ENCODE measurements around the gene LRRC72.
"Not testable (repeated sequence)": the region's sequence is repeated elsewhere in the genome, so short reads cannot be mapped to it uniquely, and the experiment has no call there.

Gene LRRC72

DNA sequence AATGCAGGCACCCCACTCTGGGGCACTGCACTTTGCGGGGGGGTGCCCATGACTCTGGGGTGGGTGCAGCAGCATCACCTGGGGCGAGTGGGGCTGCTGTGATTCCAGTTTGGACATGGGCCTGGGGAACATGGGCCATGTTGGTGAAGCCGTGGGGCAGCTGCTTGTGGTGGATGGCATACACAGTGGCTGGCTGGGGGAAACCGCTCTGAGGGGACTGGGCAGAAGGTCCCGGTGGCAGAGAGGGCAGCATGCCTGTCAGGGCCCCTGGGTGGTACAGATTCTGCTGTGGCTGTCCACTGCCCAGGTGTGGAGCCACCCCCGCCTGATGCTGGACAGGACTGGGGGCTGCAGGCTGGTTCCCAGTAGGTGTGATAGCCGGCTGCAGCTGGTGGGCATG lies 57.2 kb downstream of the LRRC72 start:
- no peak for DNase-seq

DNA sequence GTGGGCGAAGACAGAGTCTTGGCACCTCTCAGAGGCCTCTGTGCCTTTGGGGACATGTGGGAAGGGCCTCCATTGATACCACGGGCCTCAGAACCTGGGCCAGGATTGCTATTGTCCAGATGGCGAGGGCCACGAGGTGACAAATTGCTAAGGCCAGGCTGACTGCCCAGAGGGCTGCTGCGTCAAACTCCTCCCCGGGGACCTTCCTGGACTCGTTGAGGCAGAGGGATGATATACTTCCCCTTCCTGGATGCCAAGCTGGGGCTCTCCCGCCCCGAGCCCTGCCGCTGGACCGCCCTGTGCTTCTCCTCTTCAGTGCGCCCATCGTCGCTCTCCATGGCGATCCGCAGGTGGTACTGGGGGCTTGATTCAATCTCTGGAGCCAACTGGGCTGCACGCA lies 58.9 kb downstream of the LRRC72 start:
- no peak for DNase-seq

- DNase-seq, result no peak
Observed at GRCh38 chr7:16586081-16586874, 59.7 kb downstream of the LRRC72 start.

DNA sequence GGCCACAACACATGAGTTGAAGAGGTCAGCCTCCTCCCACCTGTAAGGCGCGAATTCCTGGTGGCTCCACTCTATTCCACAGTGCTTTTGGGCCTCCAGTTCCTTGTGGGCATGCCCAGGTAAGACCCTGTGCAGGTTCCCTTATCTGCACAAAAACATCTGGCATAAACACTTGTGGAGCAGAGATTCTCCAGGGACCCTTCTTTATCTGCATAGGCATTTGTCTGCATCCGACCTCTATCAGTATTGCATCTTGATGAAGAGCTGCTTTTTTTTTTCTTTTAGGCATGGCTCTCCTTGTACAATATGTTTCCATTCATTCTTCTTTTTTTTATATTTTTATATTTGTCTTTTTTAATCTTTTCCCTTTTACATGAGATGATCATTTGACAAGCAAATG lies 60.5 kb downstream of the LRRC72 start:
- DNase-seq, result no peak

DNA sequence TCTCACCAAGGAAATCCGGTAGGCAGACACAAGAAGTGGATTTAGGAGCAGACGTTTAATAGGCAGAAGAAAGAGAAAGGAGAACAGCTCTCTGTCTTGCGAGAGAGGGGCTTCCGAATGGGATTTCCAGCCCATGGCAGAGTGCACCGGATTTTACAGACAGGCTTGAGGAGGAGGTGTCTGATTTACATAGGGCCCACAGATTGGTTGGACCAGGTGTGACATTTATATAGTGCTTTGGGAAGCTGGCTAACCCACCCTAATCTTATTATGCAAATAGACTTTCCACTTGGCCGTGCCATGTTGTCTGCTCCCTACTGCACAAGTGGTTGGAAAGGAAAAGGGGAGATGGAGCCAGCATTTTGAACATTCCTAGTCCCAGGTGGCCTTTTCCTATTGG lies 61.2 kb downstream of the LRRC72 start:
- no peak for DNase-seq

GRCh38 chr7:16589881-16590280 lies 63.3 kb downstream of the LRRC72 start:
- no peak for DNase-seq

DNA sequence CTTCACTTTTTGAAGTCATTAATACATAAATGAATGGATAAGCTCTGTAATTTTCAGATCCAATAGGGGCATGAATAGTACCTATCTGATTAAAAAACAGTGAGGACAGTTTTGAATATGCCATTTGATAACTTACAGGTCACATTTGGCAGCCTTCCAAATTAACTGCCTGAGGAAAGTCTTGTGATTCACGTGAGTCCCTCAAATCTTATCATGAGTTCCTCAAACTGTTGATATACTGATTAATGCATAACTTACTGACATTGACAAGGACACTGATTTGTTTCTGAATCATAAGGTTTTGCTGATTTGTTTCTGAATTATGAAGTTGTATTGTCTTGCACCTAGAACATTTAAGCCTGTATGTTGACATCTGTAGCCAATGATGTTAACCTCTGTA lies 63.8 kb downstream of the LRRC72 start:
- no peak for DNase-seq

DNA sequence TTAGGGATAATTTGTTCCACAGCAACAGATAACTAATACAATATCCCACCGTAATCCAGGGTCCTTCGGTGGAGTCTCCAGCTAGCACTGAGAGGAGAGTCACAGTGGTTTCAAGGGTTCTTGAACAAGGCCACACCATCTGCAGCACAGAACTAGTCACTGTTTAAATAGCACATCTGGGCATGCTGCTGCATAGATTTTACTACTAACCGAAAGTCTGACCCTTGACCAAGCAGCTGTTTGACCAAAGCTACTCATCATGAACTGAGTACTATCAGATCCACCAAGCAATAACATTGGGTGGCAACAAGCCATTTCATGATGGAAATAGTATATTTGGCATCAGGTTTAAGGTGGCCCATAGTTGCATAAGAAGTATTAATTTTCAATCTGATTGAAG lies 65.8 kb downstream of the LRRC72 start:
- DNase-seq, result no peak

DNA sequence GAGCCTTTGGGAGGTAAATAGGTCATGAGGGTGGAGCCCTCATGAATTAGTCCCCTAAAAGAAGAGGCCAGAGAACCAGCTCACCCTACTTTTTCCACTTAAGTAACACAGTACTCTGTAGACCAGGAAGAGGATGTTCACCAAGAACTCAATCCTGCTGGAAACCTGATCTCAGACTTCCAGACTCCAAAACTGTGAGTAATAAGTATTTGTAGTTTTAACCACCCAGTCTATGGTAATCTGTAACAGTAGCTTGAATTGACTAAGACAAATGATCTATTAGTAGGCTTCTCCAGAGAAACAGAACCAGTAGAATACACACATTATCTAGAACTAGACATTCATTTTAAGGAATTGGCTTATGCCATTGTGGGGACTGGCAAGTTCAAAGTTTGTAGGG lies 67.4 kb downstream of the LRRC72 start:
- no peak for DNase-seq

GRCh38 chr7:16594676-16595075 lies 68.1 kb downstream of the LRRC72 start:
- DNase-seq, result no peak

GRCh38 chr7:16595596-16595995 lies 69.0 kb downstream of the LRRC72 start:
- DNase-seq, result not testable (repeated sequence)

GRCh38 chr7:16598015-16598414 lies 71.4 kb downstream of the LRRC72 start:
- DNase-seq, result no peak

- DNase-seq, result no peak
Observed at GRCh38 chr7:16599860-16600259, 73.2 kb downstream of the LRRC72 start.

- DNase-seq, result no peak
Observed at GRCh38 chr7:16603633-16604032, 77.0 kb downstream of the LRRC72 start.

DNA sequence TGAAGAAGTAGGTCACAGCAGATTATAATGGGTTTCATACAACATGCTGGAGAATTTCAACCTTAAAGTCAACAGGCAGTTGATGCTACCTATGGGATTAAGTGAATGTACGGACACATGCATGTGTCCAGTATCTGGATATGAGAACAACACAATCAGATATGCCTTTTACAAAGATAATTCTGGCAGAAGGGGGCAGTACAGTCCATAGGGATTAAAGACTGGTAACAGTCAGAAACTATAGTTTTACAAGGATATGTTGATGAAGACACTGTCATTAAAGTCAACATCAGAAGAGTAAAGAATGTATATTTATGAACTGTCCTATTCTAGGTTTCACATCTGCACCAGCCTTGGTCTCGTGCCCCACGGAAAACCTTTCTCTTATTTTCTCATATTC lies 77.4 kb downstream of the LRRC72 start:
- DNase-seq, result no peak

- no peak for DNase-seq
Observed at GRCh38 chr7:16606704-16607103, 80.1 kb downstream of the LRRC72 start.

- no peak for DNase-seq
Observed at GRCh38 chr7:16609842-16610450, 83.3 kb downstream of the LRRC72 start.

- no peak for DNase-seq
Observed at GRCh38 chr7:16611711-16612110, 85.1 kb downstream of the LRRC72 start.

GRCh38 chr7:16615228-16615627 lies 88.6 kb downstream of the LRRC72 start:
- no peak for DNase-seq

GRCh38 chr7:16616122-16616521 lies 89.5 kb downstream of the LRRC72 start:
- no peak for DNase-seq

GRCh38 chr7:16616542-16616941 lies 89.9 kb downstream of the LRRC72 start:
- no peak for DNase-seq

GRCh38 chr7:16619979-16620408 lies 93.4 kb downstream of the LRRC72 start:
- no peak for DNase-seq

GRCh38 chr7:16626388-16626787 lies 99.8 kb downstream of the LRRC72 start:
- DNase-seq, result no peak

GRCh38 chr7:16627236-16627635 lies 100.6 kb downstream of the LRRC72 start:
- no peak for DNase-seq

DNA sequence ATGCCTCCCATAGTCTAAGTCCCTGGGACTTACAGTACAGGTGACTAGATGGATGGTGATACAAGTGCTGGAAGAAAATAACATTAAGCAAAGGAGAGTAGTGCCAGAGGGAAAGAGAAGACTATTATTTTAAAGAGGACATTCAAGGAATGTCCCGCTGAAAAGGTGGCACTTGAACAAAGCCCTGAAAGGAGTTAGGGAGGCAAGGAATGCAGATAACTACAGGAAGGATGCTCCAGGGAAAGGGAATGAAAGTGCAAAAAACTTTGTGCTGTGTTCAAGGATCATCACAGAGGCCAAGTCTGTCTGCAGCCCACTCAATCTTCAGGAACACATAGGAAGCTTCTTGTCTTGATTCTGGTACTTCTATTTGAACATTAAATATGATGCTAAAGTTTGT lies 104.0 kb downstream of the LRRC72 start:
- DNase-seq, result no peak

Measured in activated CD8-positive, alpha-beta memory T cell treated with anti-CD3 and anti-CD28 coated beads for 24 hours (primary cell).